SIG-M5 (cell line): ENCODE results near the gene TNK1.

Experiments
- DNase-seq: peaks from one replicate; lab custom pipeline; 2025; lab: John Stamatoyannopoulos, UW

Gene TNK1

GRCh38 chr17:7410634-7411426 lies 29.9 kb downstream of the TNK1 start:
- no peak for DNase-seq

DNA sequence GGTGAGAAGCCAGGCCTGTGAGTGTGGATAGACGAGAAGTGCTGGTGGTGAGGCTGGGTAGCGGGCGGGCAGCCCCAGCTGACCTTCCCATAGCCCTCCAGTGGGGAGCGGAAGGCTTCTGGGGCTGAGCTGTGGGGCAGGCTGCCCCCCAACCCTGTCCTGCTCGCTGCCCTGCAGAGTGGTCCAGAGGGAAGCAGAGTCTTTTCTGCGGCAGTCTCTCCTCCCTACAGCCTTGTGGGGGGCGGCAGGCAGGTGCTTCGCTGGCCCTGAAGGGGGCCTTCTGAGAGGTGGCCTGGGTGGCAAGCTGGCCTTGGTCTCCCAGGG lies 30.5 kb downstream of the TNK1 start:
- no peak for DNase-seq

GRCh38 chr17:7413346-7413985 lies 32.6 kb downstream of the TNK1 start:
- DNase-seq, result no peak

- no peak for DNase-seq
These were observed 33.9 kb downstream of the TNK1 start for GRCh38 chr17:7414837-7415236.

DNA sequence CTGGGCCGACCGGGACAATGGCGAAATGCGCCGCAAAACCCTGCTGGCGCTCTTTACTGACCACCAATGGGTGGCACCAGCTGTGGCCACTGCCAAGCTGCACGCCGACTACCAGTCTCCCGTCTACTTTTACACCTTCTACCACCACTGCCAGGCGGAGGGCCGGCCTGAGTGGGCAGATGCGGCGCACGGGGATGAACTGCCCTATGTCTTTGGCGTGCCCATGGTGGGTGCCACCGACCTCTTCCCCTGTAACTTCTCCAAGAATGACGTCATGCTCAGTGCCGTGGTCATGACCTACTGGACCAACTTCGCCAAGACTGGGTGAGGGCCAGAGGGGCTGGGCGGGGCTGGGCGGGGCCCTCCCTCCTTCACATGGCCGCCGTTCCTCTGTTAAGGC lies 34.9 kb downstream of the TNK1 start:
- DNase-seq, result no peak

DNA sequence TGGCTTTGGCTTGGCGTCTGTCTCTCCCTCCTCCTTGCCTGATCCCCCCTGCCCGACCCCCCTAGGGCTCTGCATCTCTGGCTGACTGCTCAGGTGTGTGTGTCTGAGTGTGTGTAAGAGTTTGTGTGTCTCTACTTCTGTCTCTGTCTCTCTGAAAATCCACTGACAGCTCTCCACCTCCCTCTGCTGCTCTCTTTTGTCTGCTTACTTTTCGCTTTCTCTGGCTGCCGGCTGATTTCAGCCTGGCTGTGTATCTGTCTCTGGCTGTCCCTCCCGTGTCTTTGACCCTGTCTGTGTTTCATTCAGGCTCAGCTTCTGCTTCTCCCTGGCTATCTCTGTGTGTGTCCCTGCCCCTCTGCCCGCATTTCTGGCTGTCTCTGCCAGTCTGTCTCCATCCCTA lies 35.4 kb downstream of the TNK1 start:
- no peak for DNase-seq

- no peak for DNase-seq
These were observed 36.3 kb downstream of the TNK1 start for GRCh38 chr17:7417056-7417655.

DNA sequence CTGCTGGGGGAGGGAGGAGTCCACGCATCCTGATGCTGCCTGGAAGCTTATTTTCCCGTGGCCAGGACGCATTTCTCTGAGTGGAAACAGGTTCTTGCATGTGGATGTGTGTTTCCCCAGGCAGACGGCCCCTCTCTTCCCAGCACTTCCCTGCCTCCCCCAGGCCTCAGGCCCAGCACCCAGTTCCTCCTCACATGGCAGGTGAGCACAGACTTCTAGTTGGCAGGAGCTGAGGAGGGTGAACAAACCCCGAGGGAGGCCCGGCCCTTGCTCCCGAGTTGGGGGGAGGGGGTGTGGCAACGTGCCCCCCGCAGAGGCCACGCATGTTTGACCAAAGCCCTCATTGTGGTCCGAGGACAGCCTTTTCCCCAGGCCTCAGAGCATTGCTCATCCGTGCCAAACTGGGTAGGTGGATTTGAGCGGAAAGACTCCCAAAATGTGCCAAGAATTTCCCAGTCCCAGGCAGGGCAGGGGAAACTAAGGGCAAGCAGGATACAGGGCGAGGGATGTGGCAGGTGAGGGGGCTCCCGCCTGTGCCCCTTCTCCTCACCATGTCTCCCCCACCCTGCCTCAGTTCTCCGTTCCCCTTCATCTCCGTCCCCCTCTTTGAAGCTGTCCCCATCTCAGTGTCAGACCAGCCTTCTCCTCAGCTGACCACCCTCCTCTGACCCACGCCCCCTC lies 37.7 kb downstream of the TNK1 start:
- no peak for DNase-seq

DNA sequence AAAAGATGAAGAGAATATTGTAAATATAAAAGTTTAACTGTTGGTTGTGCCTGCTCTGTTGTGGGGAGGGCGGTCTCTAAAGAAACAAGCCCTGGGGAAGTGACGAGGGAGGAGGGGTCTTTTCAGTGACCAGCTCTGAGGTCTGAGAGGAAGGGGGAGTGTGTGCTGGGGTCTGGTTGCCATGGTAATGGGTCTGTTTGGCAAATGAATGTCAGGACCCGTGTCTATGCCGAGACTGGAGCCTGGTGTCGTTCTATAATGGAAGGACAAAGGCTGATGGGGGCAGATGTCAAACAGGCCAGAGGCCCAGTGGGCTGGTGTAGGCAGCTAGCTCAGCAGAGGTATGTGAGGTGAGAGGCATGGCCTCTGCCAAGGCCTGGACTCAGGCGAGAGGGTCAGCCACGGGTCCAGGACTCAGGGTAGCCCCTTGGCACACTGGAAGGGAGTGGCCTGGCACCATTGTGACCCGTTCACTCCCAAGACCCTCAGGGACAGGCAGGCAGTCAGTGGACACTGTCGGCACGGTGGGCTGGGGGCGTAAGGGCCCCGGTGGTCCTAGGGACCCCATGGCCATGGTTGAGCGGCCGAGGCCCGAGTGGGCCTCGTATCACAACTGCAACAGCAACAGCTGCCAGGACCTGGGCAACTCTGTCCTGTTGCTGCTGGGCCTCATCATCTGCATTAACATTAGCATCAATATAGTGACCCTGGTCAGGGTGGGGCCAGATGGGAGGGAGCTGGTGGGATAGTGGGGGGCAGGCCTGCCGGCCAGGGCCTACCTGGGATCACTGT lies 39.1 kb downstream of the TNK1 start, which contains the start of gene SPEM1:
Gene SPEM1 (plus strand): TSS at position 506 of the 792 bp plus-strand sequence. CDS start 61 bp downstream, at position 567.
- DNase-seq, result no peak

- DNase-seq, result no peak
These were observed 40.3 kb downstream of the TNK1 start for GRCh38 chr17:7421186-7421585.

GRCh38 chr17:7423679-7424078 lies 42.8 kb downstream of the TNK1 start:
- DNase-seq, result no peak

GRCh38 chr17:7425316-7425715 lies 44.4 kb downstream of the TNK1 start, which contains the start of gene SPEM2:
TSS of gene SPEM2 (plus strand) at chr17:7425616. CDS start at chr17:7425689, 73 bp downstream.
- no peak for DNase-seq

GRCh38 chr17:7425756-7426155 lies 44.9 kb downstream of the TNK1 start:
- no peak for DNase-seq

DNA sequence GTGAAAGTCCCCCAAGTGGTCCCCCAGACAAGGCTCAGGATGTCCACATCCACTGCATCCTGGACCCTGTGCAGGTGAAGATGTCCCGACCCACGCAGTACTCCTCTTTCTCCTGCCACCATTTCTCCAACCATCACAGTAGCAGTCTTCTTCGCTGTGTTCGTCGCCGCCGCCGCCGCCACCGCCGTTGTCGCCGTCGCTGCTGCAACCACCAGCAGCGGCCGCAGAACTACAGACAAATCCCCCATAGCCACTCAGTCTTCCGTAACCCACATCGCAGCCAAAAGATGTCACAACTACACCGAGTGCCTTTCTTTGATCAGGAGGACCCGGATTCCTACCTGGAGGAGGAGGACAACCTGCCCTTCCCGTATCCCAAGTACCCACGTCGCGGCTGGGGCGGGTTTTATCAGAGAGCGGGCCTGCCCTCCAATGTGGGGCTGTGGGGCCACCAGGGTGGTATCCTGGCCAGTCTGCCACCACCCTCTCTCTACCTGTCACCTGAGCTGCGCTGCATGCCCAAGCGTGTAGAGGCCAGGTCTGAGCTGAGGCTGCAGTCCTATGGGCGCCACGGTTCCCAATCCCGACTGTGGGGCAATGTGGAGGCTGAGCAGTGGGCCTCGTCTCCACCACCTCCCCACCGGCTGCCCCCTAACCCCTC lies 45.4 kb downstream of the TNK1 start:
- DNase-seq, result no peak

DNA sequence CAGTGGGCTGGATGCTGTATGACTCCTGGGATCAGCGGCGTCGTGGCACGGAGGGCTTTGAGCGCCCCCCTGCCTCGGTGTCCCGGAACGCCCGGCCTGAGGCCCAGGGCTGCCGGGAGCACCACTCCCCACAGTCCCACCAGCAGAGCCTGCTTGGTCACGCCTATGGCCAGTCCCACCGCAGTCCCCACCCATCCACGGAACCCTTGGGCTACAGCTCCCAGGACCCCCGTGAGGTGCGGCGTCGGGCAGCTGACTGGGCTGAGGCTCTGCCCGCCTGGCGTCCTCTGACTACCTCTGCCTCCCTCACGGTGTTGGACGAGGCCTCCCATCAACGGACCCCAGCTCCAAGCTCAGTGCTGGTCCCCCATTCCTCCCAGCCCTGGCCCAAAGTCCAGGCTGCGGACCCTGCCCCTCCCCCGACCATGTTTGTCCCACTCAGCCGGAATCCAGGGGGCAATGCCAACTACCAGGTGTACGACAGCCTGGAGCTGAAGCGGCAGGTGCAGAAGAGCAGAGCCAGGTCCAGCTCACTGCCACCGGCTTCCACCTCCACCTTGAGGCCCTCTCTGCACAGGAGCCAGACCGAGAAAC lies 46.1 kb downstream of the TNK1 start:
- DNase-seq, result no peak

GRCh38 chr17:7427549-7427948 lies 46.7 kb downstream of the TNK1 start:
- DNase-seq, result no peak

DNA sequence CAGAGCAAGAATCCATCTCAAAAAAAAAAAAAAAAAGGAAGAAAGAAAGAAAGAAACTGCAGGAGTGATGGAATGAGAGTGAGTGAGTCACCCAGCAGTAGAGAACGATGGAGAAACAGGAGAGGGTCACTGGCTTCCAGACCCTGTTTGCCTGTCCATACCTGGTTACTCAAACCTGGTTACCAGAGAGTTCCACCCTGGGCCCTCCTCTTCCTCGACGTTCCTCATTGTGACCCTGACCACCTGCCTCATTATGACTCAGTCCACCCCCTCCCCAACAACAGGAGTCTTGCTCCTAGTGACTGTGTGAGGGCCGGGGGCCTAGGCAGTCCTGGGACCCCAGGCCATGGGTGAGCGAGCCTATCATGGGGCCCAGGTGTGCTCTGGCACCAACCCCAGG lies 47.7 kb downstream of the TNK1 start, which contains the start of gene SPEM3:
Gene SPEM3 (plus strand): TSS at position 301 of the 400 bp plus-strand sequence. CDS start 46 bp downstream, at position 347.
- no peak for DNase-seq

- DNase-seq, result no peak
These were observed 48.8 kb downstream of the TNK1 start for GRCh38 chr17:7429722-7430121.

DNA sequence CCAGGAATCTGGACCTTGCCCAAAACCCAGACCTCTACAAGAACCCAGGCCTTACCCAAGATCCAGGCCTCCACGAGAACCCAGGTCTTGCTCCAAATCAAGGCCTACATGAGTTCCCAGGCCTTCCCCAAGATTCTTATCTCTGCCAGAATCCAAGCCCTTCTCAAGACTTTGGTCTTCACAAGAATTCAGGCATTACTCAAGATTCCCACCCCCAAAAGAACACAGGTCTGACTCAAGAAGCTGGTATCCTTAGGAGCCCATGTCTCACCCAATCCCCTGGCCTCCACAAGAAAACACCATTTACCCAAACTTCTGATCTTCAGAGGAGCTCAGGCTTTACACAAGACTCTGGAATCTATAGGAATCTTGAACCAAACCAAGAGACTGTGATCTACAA lies 50.3 kb downstream of the TNK1 start:
- DNase-seq, result no peak

GRCh38 chr17:7432296-7432695 lies 51.4 kb downstream of the TNK1 start:
- DNase-seq, result no peak
